Activated gamma-delta T cell (primary cell): ENCODE results near the gene IL10RB.
"Not testable (repeated sequence)": the region's sequence is repeated elsewhere in the genome, so short reads cannot be mapped to it uniquely, and the experiment has no call there.

Experiments
- DNase-seq: peaks from one replicate; lab custom pipeline; 2025; lab: John Stamatoyannopoulos, UW

Gene IL10RB

GRCh38 chr21:33240404-33240803, 25.8 kb upstream of the IL10RB start:
- DNase-seq = no peak

- DNase-seq = no peak
These were observed 24.3 kb upstream of the IL10RB start for GRCh38 chr21:33241846-33242245.

DNA sequence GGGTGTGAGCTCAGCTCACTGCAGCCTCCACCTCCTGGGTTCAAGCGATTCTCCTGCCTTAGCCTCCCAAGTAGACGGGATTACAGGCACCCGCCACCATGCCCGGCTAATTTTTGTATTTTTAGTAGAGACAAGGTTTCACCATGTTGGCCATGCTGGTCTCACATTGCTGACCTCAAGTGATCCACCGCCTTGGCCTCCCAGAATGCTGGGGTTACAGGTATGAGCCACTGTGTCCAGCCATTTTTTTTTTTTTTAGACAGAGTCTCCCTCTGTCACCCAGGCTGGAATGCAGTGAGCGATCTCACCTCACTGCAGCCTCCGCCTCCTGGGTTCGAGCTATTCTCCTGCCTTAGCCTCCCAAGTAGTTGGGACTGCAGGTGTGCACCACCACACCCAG, 23.3 kb upstream of the IL10RB start:
- DNase-seq = not testable (repeated sequence)

- no peak for DNase-seq
These were observed 21.9 kb upstream of the IL10RB start for GRCh38 chr21:33244082-33244778.

DNA sequence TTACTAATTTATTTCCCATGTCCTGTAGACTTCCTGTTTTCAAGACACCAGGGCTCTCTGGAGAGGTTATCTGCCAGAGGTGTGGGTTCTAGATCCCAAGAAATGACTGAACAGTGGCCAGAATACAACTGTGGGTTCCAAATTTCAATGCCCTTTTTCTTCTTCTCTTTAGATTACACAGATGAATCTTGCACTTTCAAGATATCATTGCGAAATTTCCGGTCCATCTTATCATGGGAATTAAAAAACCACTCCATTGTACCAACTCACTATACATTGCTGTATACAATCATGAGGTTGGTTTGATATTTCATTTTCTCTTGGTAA, 21.4 kb upstream of the IL10RB start:
- DNase-seq = no peak

- DNase-seq = no peak
These were observed 20.8 kb upstream of the IL10RB start for GRCh38 chr21:33245289-33245918.

- no peak for DNase-seq
These were observed 19.7 kb upstream of the IL10RB start for GRCh38 chr21:33246506-33246905.

DNA sequence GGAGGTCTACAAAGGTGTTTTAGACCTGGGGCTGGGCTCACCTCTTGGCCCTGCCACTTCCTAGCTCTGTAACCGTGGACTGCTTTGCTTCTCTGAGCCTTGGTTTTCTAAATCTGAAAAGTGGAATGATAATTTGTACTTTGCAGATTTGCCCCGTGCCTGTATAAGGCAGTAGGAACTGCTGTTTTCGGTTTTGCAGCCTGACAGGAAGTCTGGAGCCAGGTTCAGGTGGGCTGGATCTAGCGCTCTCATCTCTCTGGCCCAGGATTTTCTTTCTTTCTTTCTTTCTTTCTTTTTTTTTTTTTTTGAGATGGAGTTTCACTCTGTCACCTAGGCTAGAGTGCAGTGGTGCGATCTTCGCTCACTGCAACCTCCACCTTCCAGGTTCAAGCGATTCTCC, 19.2 kb upstream of the IL10RB start:
- DNase-seq = no peak

GRCh38 chr21:33247599-33247998, 18.6 kb upstream of the IL10RB start:
- no peak for DNase-seq

DNA sequence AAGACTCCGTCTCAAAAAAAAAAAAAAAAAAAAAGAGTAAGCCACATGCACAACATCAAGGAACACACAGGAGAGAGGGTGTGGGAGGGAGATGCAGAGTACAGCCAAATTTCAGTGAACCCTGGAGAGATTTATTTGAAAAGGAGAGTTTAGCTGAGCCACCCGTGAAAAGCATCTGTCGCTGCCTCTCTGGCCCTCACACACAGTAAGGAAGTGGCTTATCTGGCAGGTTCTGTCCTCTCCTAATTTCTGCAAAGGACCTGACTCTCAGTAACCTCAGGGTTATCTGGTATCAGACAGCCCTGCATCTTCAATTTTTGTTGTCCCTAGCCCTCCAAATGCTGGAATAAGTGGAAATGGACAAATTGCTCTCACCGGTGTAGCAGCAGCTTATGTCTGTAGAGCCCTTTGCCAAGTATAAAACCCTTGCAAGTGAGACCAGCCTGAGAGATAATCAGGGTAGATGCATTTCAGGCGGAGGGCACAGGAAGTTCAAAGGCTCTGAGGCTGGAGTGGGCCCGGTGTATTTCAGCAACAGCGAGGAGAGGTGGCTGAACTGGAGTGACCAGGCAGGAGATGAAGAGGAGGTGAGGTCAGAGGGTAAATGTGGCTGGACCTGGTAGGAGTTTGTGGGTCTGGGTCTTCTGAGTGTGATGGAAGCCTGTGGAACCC, 16.7 kb upstream of the IL10RB start:
- no peak for DNase-seq

DNA sequence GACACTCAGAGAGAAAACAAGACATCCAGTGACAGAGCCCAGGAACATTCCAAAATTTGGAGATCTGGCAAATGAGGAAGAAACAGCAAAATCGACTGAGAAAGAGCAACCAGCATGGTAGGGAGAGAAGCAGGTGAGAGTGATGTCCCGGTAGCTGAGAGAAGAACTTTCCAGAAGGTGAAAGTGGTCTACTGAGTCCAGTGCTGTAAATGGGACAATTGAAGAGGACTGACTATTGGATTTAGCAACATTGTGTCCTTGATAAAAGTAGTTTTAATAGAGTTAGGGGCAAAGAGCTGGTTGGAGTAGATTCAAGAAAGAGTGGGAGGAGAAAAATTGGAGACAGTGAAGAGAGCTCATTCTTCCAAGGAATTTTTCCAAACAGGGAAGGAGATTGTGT, 15.0 kb upstream of the IL10RB start:
- DNase-seq = no peak

GRCh38 chr21:33253382-33253781, 12.8 kb upstream of the IL10RB start:
- DNase-seq = not testable (repeated sequence)

GRCh38 chr21:33254766-33255165, 11.4 kb upstream of the IL10RB start:
- DNase-seq = no peak

GRCh38 chr21:33255404-33255803, 10.8 kb upstream of the IL10RB start:
- no peak for DNase-seq

GRCh38 chr21:33256019-33256418, 10.1 kb upstream of the IL10RB start:
- DNase-seq = no peak

GRCh38 chr21:33257094-33257803, 8.9 kb upstream of the IL10RB start:
- DNase-seq = no peak

DNA sequence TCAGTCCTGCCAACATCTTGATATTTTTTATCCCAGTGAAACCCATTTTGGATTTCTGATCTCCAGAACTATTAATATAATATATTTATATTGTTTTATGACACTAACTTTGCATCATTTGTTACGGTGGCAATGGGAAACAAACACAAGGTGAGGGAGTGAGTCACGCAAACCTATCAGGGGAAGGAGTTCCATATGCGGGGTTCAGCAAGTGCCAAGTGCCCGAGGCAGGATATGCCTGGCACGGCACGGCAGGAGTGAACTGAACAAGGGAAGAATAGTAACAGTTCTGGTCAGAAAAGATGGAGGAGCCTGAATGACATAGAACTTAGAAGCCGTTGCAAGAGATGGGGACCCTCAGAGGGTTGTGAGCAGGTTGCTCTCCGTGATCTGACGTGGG, 7.7 kb upstream of the IL10RB start:
- no peak for DNase-seq

DNA sequence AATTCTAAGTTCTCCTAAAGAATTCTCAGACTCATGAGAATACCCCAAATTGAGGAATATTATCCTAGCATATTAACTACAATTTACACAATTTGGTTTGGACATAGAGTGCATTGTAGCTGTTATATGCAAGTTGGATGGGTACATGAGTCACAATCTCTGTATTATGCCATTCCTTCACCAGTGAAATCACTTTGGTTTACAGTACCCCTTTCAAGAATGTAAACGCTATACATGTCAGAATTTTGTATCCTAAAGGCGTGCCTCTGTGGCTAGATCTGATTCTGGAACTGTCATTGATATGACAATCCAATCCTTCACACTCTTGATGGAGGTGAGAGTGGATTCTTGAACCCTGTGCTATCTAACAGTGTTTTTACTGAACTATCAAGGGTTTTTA, 6.7 kb upstream of the IL10RB start:
- no peak for DNase-seq

- no peak for DNase-seq
These were observed 6.2 kb upstream of the IL10RB start for GRCh38 chr21:33259995-33260394.

DNA sequence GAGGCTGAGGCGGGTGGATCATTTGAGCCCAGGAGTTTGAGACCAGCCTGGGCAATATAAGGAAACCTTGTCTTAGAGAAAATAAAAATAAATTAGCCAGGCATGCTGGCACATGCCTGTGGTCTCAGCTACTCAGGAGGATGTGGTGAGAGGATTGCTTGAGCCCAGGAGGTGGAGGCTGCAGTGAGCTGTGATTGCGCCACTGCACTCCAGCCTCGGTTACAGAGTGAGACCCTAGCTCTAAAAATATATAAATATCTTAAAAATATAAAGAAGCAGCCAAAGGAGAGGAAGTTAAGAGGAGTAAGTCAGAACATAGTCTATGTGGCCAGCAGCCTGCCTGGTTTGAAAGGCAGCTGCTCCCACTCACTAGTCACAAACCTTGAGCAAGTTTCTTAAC, 4.5 kb upstream of the IL10RB start:
- no peak for DNase-seq

DNA sequence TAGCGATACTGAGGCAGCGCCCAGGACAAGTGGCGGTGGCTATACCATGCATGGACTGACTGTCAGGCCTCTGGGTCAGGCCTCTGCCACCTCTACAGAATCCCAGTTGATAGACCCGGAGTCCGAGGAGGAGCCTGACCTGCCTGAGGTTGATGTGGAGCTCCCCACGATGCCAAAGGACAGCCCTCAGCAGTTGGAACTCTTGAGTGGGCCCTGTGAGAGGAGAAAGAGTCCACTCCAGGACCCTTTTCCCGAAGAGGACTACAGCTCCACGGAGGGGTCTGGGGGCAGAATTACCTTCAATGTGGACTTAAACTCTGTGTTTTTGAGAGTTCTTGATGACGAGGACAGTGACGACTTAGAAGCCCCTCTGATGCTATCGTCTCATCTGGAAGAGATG, 3.2 kb upstream of the IL10RB start:
- DNase-seq = no peak

- no peak for DNase-seq
These were observed 1.6 kb upstream of the IL10RB start for GRCh38 chr21:33264561-33264960.

- no peak for DNase-seq
These were observed 510 bp upstream of the IL10RB start for GRCh38 chr21:33265664-33266049.
